Psoas muscle (tissue), 8 donors: ENCODE measurements around the gene UNK. TPM values are rescaled to one million over a fixed set of nuclear protein-coding genes. Genes with fewer than 3 reads are reported as not detected.
A peak's percentile ranks its signal among the peaks of the same experiment; 100 is the strongest.
"Not testable (repeated sequence)": the region's sequence is repeated elsewhere in the genome, so short reads cannot be mapped to it uniquely, and the experiment has no call there.

Source experiments
- ATAC-seq, 4 donors: fragments of 200-7000 bp; cut with Tn5 transposase; one replicate each; pipeline ENCODE4 v1.9.1; 2020; ENCODE audit warnings: moderate library complexity in 3 of 4, mild to moderate bottlenecking in 2 of 4
- DNase-seq, 2 donors: peaks; one replicate each; pipeline ENCODE4 v3.0.0-alpha.2; 2020
- H3K27ac ChIP-seq: fragments of 200-600 bp; one replicate; pipeline ENCODE4 v1.8.0; 2022
- H3K27me3 ChIP-seq, 3 donors: fragments of 200-600 bp in 1 of 3; one replicate each; pipeline versions ENCODE4 v1.6.1 to v1.8.0; 2013 to 2022; ENCODE audit warnings: low read length in 2 of 3, mild to moderate bottlenecking in 2 of 3, moderate library complexity in 1 of 3; ENCODE audit not compliant: insufficient read depth in 3 of 3
- H3K36me3 ChIP-seq, 2 donors: fragments of 200-600 bp in 1 of 2; one replicate each; pipeline versions ENCODE4 v1.6.1 to v1.8.0; 2013 to 2022; ENCODE audit warnings: low read depth in 1 of 2, mild to moderate bottlenecking in 1 of 2, moderate library complexity in 1 of 2; ENCODE audit not compliant: insufficient read depth in 1 of 2
- H3K4me1 ChIP-seq: fragments of 200-600 bp; one replicate; pipeline ENCODE4 v1.8.0; 2022
- H3K4me3 ChIP-seq: fragments of 200-600 bp; one replicate; pipeline ENCODE4 v1.8.0; 2022; ENCODE audit warnings: mild to moderate bottlenecking
- H3K9me3 ChIP-seq: fragments of 200-600 bp; one replicate; pipeline ENCODE4 v1.8.0; 2022
- CTCF ChIP-seq: fragments of 200-600 bp; IDR thresholded peaks from one replicate; pipeline ENCODE4 v1.8.0; 2022; ENCODE audit warnings: antibody characterized with exemption
- WGBS, 3 donors: extraction: QIAGEN DNeasy Blood & Tissue Kit; methylation state at CpG; one replicate each; pipeline versions ENCODE4 v1.1.6 to v1.1.7; 2013; 5-methylcytosine and 5-hydroxymethylcytosine counted together
- intact Hi-C, 2 donors: fragments of 100-400 bp; cut with DNase I; formaldehyde crosslinking; loops; one replicate each; pipeline versions ENCODE4 v1.11.0 to v1.14.2; 2022
- polyA plus RNA-seq, 3 donors: library from polyadenylated mRNA; stranded (reverse); fragments of 200-250 nt; gene quantifications; one replicate each; pipeline ENCODE4 v1.2.3, GENCODE V29; 2013
- total RNA-seq, 4 donors: library from RNA; stranded (reverse); fragmentation: NEBNext Ultra II Directional in 2 of 4; extraction: Animal tissue kit (Norgen Biotek cat#: 25700) in 2 of 4; gene quantifications; one replicate each; pipeline versions ENCODE4 v1.2.1 to v1.2.4, GENCODE V29; 2021 to 2023
- donor health status: healthy with polysubstance abuse.
- donor health status: DM: no; HTN: no; CAD: no; lungs with moderate emphysema.
- donor health status: Bipolar disorder and iron deficiency.
- donor health status: healthy.
- donor health status: DM: yes; HTN: yes; CAD: no.
- donor health status: DM: no; HTN: no; CAD: no.
- donor health status: DM: no; HTN: no; CAD: no.
- donor health status: DM: yes; HTN: yes; CAD: no.

Gene UNK
- total and polyA plus RNA-seq, 7 donors: 6.9 to 13.7 (median 8.2) TPM

DNA sequence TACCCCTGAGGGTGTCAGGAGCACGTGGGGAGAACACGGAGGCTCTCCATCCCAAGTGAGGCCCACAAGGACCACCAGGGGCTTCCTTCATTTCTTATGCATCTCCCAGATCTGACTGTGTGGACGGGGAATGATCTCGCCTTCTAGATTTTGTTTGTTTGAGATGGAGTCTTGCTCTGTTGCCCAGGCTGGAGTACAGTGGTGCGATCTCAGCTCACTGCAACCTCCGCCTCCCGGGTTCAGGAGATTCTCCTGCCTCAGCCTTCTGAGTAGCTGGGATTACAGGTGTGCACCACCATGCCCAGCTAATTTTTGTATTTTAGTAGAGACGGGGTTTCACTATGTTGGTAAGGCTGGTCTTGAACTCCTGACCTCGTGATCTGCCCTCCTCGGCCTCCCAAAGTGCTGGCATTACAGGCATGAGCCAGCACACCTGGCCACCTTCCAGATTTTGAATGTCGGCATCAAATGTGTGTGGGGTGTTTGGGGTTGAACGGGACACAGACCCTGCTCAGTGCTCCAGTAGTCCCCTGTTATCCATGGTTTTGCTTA is 84.2 kb downstream of the UNK start:
- peaks cover 25% of the 10 kb centered on the region for H3K4me1 ChIP-seq
- ATAC-seq, H3K36me3 ChIP-seq, H3K27me3 ChIP-seq, H3K4me3 ChIP-seq, DNase-seq, intact Hi-C loops, H3K9me3 ChIP-seq: not testable (repeated sequence)
- 75 to 80% (median 77%) methylated on average over 12 of the region's 12 CpGs for WGBS, 3 donors
- H3K27ac ChIP-seq: peak overlapping the region; percentile 53

GRCh38 chr17:75869282-75870141 is 84.9 kb downstream of the UNK start:
- H3K27me3 ChIP-seq: no peaks in the 10 kb centered on the region
- peaks cover 0 to 8% of the 10 kb centered on the region in 2 donors for H3K36me3 ChIP-seq
- H3K9me3 ChIP-seq: no peaks in the 10 kb centered on the region
- no peak for TF ChIP-seq CTCF
- ATAC-seq: peak in 1 of 4 donors; percentile 14
- intact Hi-C loops: no loop called here
- peak; percentile 68 to 79 for DNase-seq
- peaks cover 27% of the 10 kb centered on the region for H3K4me1 ChIP-seq
- 28 to 36% (median 36%) methylated on average over 23 of the region's 23 CpGs for WGBS, 3 donors
- H3K27ac ChIP-seq: peak overlapping the region; percentile 53
- H3K4me3 ChIP-seq: no peak overlapping the region

- H3K36me3 ChIP-seq: peaks cover 0 to 15% of the 10 kb centered on the region in 2 donors
- H3K4me3 ChIP-seq, ATAC-seq, H3K9me3 ChIP-seq, H3K27me3 ChIP-seq, intact Hi-C loops, DNase-seq: not testable (repeated sequence)
- peaks cover 31% of the 10 kb centered on the region for H3K4me1 ChIP-seq
- peak overlapping the region; percentile 53 for H3K27ac ChIP-seq
- WGBS, 3 donors: 67 to 73% (median 68%) methylated on average over 10 of the region's 10 CpGs
Measured at GRCh38 chr17:75870228-75870627, 85.6 kb downstream of the UNK start.

GRCh38 chr17:75872434-75873351 is 88.1 kb downstream of the UNK start:
- ATAC-seq: peak; percentile 53 to 73 (median 70)
- Histone ChIP-seq H3K36me3 (peaks cover 0 to 20% of the 10 kb centered on the region in 2 donors), H3K9me3 (no peaks in the 10 kb centered on the region), H3K4me1 (peaks cover 49% of the 10 kb centered on the region), H3K27ac (peak overlapping the region; percentile 90), H3K27me3 (no peaks in the 10 kb centered on the region), H3K4me3 (no peak overlapping the region)
- DNase-seq: peak; percentile 81 to 89
- no peak for TF ChIP-seq CTCF
- intact Hi-C loops: no loop called here
- 22 to 25% (median 23%) methylated on average over 13 of the region's 13 CpGs for WGBS, 3 donors

DNA sequence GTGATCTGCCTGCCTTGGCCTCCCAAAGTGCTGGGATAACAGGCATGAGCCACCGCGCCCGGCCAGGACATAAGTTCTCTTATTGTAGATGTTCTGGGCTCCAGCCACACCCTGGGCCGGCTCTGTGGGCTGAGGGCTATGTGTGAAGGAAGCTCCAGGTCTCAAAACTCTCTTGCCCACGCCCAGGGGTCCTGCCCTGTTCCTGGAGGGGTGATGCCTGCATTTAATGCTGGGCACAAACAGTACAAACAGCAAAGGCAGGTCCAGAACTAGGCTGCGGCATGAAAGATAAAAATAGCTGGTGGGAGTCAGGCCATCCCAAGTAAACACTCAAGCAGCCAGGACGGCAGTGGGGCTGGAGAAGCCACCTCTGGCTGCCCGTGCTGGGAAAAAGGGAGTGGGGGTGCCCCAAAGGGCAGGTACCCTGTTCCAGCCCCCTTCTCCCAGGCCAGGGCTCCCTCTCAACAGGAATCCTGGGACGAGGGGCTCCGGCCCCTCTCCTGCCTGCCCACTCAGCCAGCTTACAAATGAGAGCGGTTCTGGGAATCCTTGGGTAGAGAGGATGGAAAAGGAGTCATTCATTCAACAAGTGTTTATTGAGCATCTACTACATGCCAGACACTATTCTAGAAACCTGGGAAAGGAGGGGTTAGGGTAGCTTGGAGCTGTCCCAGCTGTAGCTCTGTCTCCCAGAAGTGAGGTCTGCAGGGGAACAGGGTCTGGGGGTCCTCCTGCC is 89.1 kb downstream of the UNK start:
- DNase-seq (no peak), ATAC-seq (peak in 1 of 4 donors; percentile 31)
- peaks cover 49% of the 10 kb centered on the region for H3K4me1 ChIP-seq
- 35 to 44% (median 41%) methylated on average over 11 of the region's 11 CpGs for WGBS, 3 donors
- peaks cover 0 to 20% of the 10 kb centered on the region in 2 donors for H3K36me3 ChIP-seq
- intact Hi-C loops: no loop called here
- no peak overlapping the region for H3K4me3 ChIP-seq
- TF ChIP-seq CTCF: no peak
- peak overlapping the region; percentile 90 for H3K27ac ChIP-seq
- H3K9me3 ChIP-seq: no peaks in the 10 kb centered on the region
- no peaks in the 10 kb centered on the region for H3K27me3 ChIP-seq
